IMR-90 (cell line): ENCODE measurements around the gene COL4A2. TPM values are rescaled to one million over a fixed set of nuclear protein-coding genes. Genes with fewer than 3 reads are reported as not detected.

Experiments
- ATAC-seq: fragments of 200-7000 bp; cut with Tn5 transposase; 2 replicates; pipeline ENCODE4 v1.9.1; 2020; ENCODE audit warnings: low read depth, mild to moderate bottlenecking, moderate library complexity
- BruUV-seq: library from RNA; stranded (reverse); fragments of 400-500 nt; replicated peaks from 2 replicates; lab custom pipeline; 2021; lab: Mats Ljungman, UMichigan
- CTCF ChIA-PET: fragments of 300-600 bp; formaldehyde crosslinking; extraction: SDS; loops from one replicate; lab custom pipeline; 2021; ENCODE audit warnings: antibody characterized with exemption; lab: Yijun Ruan, JAX
- POLR2A ChIA-PET: fragments of 300-600 bp; sonication (Branson Sonifier 250); formaldehyde crosslinking; loops from one replicate; lab custom pipeline; 2022; ENCODE audit warnings: antibody characterized with exemption; ENCODE audit not compliant: unreplicated experiment; lab: Charles Lee
- DNase-seq: peaks from one replicate; pipeline ENCODE4 v3.0.0; 2013
- H2AFZ ChIP-seq: replicated peaks from 2 replicates; pipeline ENCODE3; 2013; ENCODE audit warnings: low read length, mild to moderate bottlenecking; ENCODE audit not compliant: poor library complexity
- H2AK5ac ChIP-seq: 2 replicates; pipeline ENCODE4 v1.6.1; 2013; ENCODE audit warnings: low read depth, low read length, inconsistent platforms
- H2AK9ac ChIP-seq: replicated peaks from 2 replicates; pipeline ENCODE3; 2013; ENCODE audit warnings: mild to moderate bottlenecking, low read depth, low read length, moderate library complexity; ENCODE audit not compliant: poor library complexity
- H2BK120ac ChIP-seq: 2 replicates; pipeline ENCODE4 v1.6.1; 2013; ENCODE audit warnings: low read depth, low read length, inconsistent platforms
- H2BK15ac ChIP-seq: 3 replicates; pipeline ENCODE4 v1.6.1; 2013; ENCODE audit warnings: low read depth, low read length, inconsistent platforms
- H2BK20ac ChIP-seq: 2 replicates; pipeline ENCODE4 v1.6.1; 2013; ENCODE audit warnings: low read depth, mild to moderate bottlenecking, inconsistent platforms, low read length, moderate library complexity
- H2BK5ac ChIP-seq: 2 replicates; pipeline ENCODE4 v1.6.1; 2013; ENCODE audit warnings: mild to moderate bottlenecking, low read depth, low read length, inconsistent platforms; ENCODE audit not compliant: poor library complexity, severe bottlenecking
- H3K14ac ChIP-seq: replicated peaks from 2 replicates; pipeline ENCODE4 v1.6.1; 2013; ENCODE audit warnings: low read depth, low read length, inconsistent platforms
- H3K18ac ChIP-seq: 2 replicates; pipeline ENCODE4 v1.6.1; 2013; ENCODE audit warnings: low read depth, low read length, control low read depth
- H3K23ac ChIP-seq: 2 replicates; pipeline ENCODE4 v1.6.1; 2013; ENCODE audit warnings: low read depth, low read length, inconsistent platforms
- H3K27ac ChIP-seq: 2 replicates; pipeline ENCODE4 v1.5.1; 2013; ENCODE audit warnings: mild to moderate bottlenecking, control low read depth, low read length; ENCODE audit not compliant: insufficient read depth
- H3K27me3 ChIP-seq: 2 replicates; pipeline ENCODE4 v1.6.1; 2013; ENCODE audit warnings: low read length; ENCODE audit not compliant: control insufficient read depth, insufficient read depth
- H3K36me3 ChIP-seq: 2 replicates; pipeline ENCODE4 v1.6.1; 2013; ENCODE audit warnings: low read length, mixed read lengths; ENCODE audit not compliant: control insufficient read depth, insufficient read depth
- H3K4ac ChIP-seq: 2 replicates; pipeline ENCODE4 v1.6.1; 2013; ENCODE audit warnings: low read depth, low read length, inconsistent platforms
- H3K4me1 ChIP-seq: 2 replicates; pipeline ENCODE4 v1.6.1; 2013; ENCODE audit warnings: low read length, mixed read lengths; ENCODE audit not compliant: control insufficient read depth, insufficient read depth
- H3K4me2 ChIP-seq: 2 replicates; pipeline ENCODE4 v1.6.1; 2013; ENCODE audit warnings: low read depth, mild to moderate bottlenecking, control low read depth, low read length, moderate library complexity
- H3K4me3 ChIP-seq: 2 replicates; pipeline ENCODE4 v1.5.1; 2013; ENCODE audit warnings: low read depth, mild to moderate bottlenecking, control low read depth, low read length, moderate library complexity; ENCODE audit not compliant: insufficient read depth
- H3K56ac ChIP-seq: 2 replicates; pipeline ENCODE4 v1.6.1; 2013; ENCODE audit warnings: low read length, inconsistent platforms; ENCODE audit not compliant: insufficient read depth; ENCODE audit errors: extremely low read depth
- H3K79me1 ChIP-seq, 2 experiments: 2 replicates each; pipeline ENCODE4 v1.6.1; 2013; ENCODE audit warnings: low read length in 2 of 2, inconsistent platforms in 1 of 2, low read depth in 1 of 2
- H3K9ac ChIP-seq: 2 replicates; pipeline ENCODE4 v1.6.1; 2013; ENCODE audit warnings: low read depth, low read length, control low read depth
- H3K9me1 ChIP-seq: 2 replicates; pipeline ENCODE4 v1.6.1; 2013; ENCODE audit warnings: low read length, inconsistent platforms; ENCODE audit not compliant: insufficient read depth
- H3K9me3 ChIP-seq: 2 replicates; pipeline ENCODE4 v1.6.1; 2013; ENCODE audit warnings: low read length; ENCODE audit not compliant: control insufficient read depth, insufficient read depth
- H4K20me1 ChIP-seq: 2 replicates; pipeline ENCODE4 v1.6.1; 2013; ENCODE audit warnings: low read length, inconsistent platforms; ENCODE audit not compliant: insufficient read depth
- H4K5ac ChIP-seq: 2 replicates; pipeline ENCODE4 v1.6.1; 2013; ENCODE audit warnings: mild to moderate bottlenecking, low read depth, low read length, control low read depth
- H4K8ac ChIP-seq, 2 experiments: 2 replicates each; pipeline ENCODE4 v1.6.1; 2013; ENCODE audit warnings: low read depth in 2 of 2, low read length in 2 of 2, control low read depth in 1 of 2, inconsistent platforms in 1 of 2
- H4K91ac ChIP-seq: 2 replicates; pipeline ENCODE4 v1.6.1; 2013; ENCODE audit warnings: low read depth, low read length, inconsistent platforms; ENCODE audit not compliant: insufficient read depth
- CEBPB ChIP-seq: IDR thresholded peaks from 2 replicates; pipeline ENCODE4 v1.6.1; 2012; ENCODE audit warnings: low read depth, low read length, improper control_type of control experiment
- CHD1 ChIP-seq: IDR thresholded peaks from 2 replicates; pipeline ENCODE4 v1.6.1; 2012; ENCODE audit warnings: low read depth, low read length, improper control_type of control experiment
- POLR2A ChIP-seq: IDR thresholded peaks from 2 replicates; pipeline ENCODE4 v1.6.1; 2012; ENCODE audit warnings: mild to moderate bottlenecking, low read depth, low read length
- WGBS, 2 experiments: methylation state at CpG; one replicate each; pipeline versions ENCODE4 v1.1.5 to v1.1.7; 2013; ENCODE audit warnings: missing lambda C conversion rate in 2 of 2; ENCODE audit not compliant: insufficient read length in 1 of 2; ENCODE audit errors: extremely low coverage in 2 of 2; 5-methylcytosine and 5-hydroxymethylcytosine counted together
- dilution Hi-C: fragments of 300-500 bp; cut with HindIII; formaldehyde crosslinking; loops from one replicate; pipeline ENCODE4 v1.14.3; 2018; ENCODE audit warnings: low sequenced_read_pairs; ENCODE audit not compliant: unreplicated experiment
- in situ Hi-C: fragments of 300-500 bp; cut with MboI; formaldehyde crosslinking; loops from 3 replicates; pipeline ENCODE4 v1.14.3; 2019; ENCODE audit warnings: low sequenced_read_pairs, inconsistent platforms, mixed read lengths
- intact Hi-C: fragments of 100-400 bp; cut with micrococcal nuclease; formaldehyde crosslinking; loops from 2 replicates; pipeline ENCODE4 v1.10.0; 2022
- polyA plus RNA-seq, 3 experiments: library from polyadenylated mRNA; depleted of rRNA; stranded (reverse); fragments of >200 nt; gene quantifications; 2 replicates each; pipeline ENCODE4 v1.2.3, GENCODE V29; 2012; ENCODE audit warnings: low replicate concordance in 1 of 3
- total RNA-seq: library from RNA; depleted of rRNA; stranded (reverse); fragments of >200 nt; gene quantifications from 2 replicates; pipeline ENCODE4 v1.2.3, GENCODE V29; 2012

The COL4A2 gene
- total and polyA plus RNA-seq, 2 of the 4 experiments (the other 2 are of a cell fraction), result 90.7 to 457 TPM

GRCh38 chr13:110305949-110306339 lies 1.1 kb upstream of the COL4A2 start:
- Histone ChIP-seq H2AK9ac (peak overlapping the region; percentile 10), H2BK20ac (peak overlapping the region; percentile 3), H4K8ac (peak overlapping the region; percentile 60 to 69; a peak in 2 of 4 replicates), H3K4me2 (peak overlapping the region; percentile 86), H4K20me1 (peaks cover 74% of the 10 kb centered on the region), H3K9ac (peak overlapping the region; percentile 96), H3K9me1 (peaks cover 35% of the 10 kb centered on the region), H3K4ac (peak overlapping the region; percentile 82), H3K36me3 (peaks cover 33% of the 10 kb centered on the region), H3K4me3 (peak overlapping the region; percentile 84), H2BK5ac (peak overlapping the region; percentile 69), H2AK5ac (peak overlapping the region; percentile 86), H3K9me3 (no peaks in the 10 kb centered on the region), H2BK15ac (no peak overlapping the region), H3K79me1 (peaks cover 4 to 64% of the 10 kb centered on the region in 2 experiments; a peak in 2 of 4 replicates), H4K5ac (no peak overlapping the region), H3K4me1 (peaks cover 31% of the 10 kb centered on the region), H2BK120ac (peak overlapping the region; percentile 65), H3K18ac (peak overlapping the region; percentile 30), H3K27me3 (no peaks in the 10 kb centered on the region), H3K23ac (peak overlapping the region; percentile 93), H3K27ac (peak overlapping the region; percentile 78), H3K14ac (peak overlapping the region; percentile 96), H2AFZ (no peak overlapping the region), H4K91ac (peak overlapping the region; percentile 21), H3K56ac (peak overlapping the region; percentile 85)
- DNase-seq (no peak), ATAC-seq (no peak)
- dilution Hi-C loops, result no loop called here
- no CpG with 5 or more reads among the region's 6 CpGs for WGBS, 2 experiments
- no TSS peak for BruUV-seq
- CTCF ChIA-PET, result interaction anchor here (1.7 to 2.6 kb wide), 2 partner anchors 17 to 106 kb away, joined by 4 to 6 read pairs; no protein-coding TSS in a partner anchor
- TF ChIP-seq POLR2A (0 out of 2 replicates have a peak, but pooled peaks have one; percentile 4), CHD1 (0 out of 2 replicates have a peak, but pooled peaks have one; percentile 10), CEBPB (no peak)
- in situ Hi-C loops, result no loop called here
- POLR2A ChIA-PET, result interaction anchor here (0.6 to 1.6 kb wide), 9 partner anchors 18 to 104 kb away, joined by 3 to 9 read pairs (median 4); no protein-coding TSS in a partner anchor
- intact Hi-C loops, result loop anchor here (2.0 kb wide), 2 partner anchors 35 to 57 kb away; no protein-coding TSS in a partner anchor
